ENCODE results near the gene PACSIN1. TPM values are rescaled to one million over a fixed set of nuclear protein-coding genes. Genes with fewer than 3 reads are reported as not detected.

Gene PACSIN1
- total and polyA plus RNA-seq, 10 of the 15 experiments (the other 5 are each of a cell fraction or from before 2014, with no cell fraction given), result 0.50 to 9.4 (median 2.8) TPM

- no TSS peak for BruUV-seq (replicated peaks)
- POLR2A ChIA-PET, result no interaction called here
- H2AFZ ChIP-seq (ENCODE audit: control insufficient read depth, low read depth, low read length), result no peak overlapping the region
- 89% methylated on average over 6 of the region's 6 CpGs for WGBS (ENCODE audit: insufficient coverage, insufficient replicate concordance, low lambda C conversion rate, missing lambda C conversion rate)
- H3K79me2 ChIP-seq (ENCODE audit: control insufficient read depth, insufficient read depth, low read length), result no peaks in the 10 kb centered on the region
- no peaks in the 10 kb centered on the region for H3K9me3 ChIP-seq (replicated peaks; ENCODE audit: control insufficient read depth, insufficient read depth, low read length)
- H3K36me3 ChIP-seq (ENCODE audit: control insufficient read depth in 2 of 2, insufficient read depth in 2 of 2, low read length in 1 of 2), result peaks cover 0 to 8% of the 10 kb centered on the region in 2 experiments; a peak in 3 of 4 replicates
- H3K4me2 ChIP-seq (ENCODE audit: control insufficient read depth, insufficient read depth), result no peak overlapping the region
- peak; percentile 4; the same call in 1 of the 2 replicates for TF ChIP-seq POLR2AphosphoS2 (IDR thresholded peaks at IDR 0.05; ENCODE audit: low read depth, low read length)
- no peak for TF ChIP-seq E2F4 (IDR thresholded peaks at IDR 0.05; ENCODE audit: low read depth, low read length)
- ATAC-seq, result no peak; the same call in 1 of the 3 replicates
- no peak overlapping the region for H3K4me3 ChIP-seq
- no peaks in the 10 kb centered on the region for H3K27me3 ChIP-seq (replicated peaks in 1 of 2; ENCODE audit: control insufficient read depth in 2 of 2, insufficient read depth in 2 of 2, low read length in 1 of 2)
- RAD21 ChIA-PET (ENCODE audit: unreplicated experiment), result no interaction called here
- intact Hi-C loops (cut with micrococcal nuclease; ENCODE audit: unreplicated experiment) (no loop called here), in situ Hi-C loops (cut with MboI) (no loop called here)
- no peaks in the 10 kb centered on the region; the same call in 1 of the 2 replicates for H4K20me1 ChIP-seq (ENCODE audit: control insufficient read depth, insufficient read depth)
- CTCF ChIA-PET, result interaction anchor here (1.3 to 1.4 kb wide), 4 partner anchors 28 to 210 kb away, joined by 4 to 6 read pairs (median 4); partner anchors contain the start of gene BLTP3A
- no peak for DNase-seq (ENCODE audit: low read depth, low spot score)
- H3K9ac ChIP-seq (ENCODE audit: control insufficient read depth, insufficient read depth, low read length), result no peak overlapping the region
- SMC1A ChIA-PET (ENCODE audit: uncharacterized antibody, unreplicated experiment), result interaction anchor here (1.3 kb wide), 2 partner anchors 29 to 121 kb away, joined by 4 read pairs; no protein-coding TSS in a partner anchor
- H3K4me1 ChIP-seq (ENCODE audit: control insufficient read depth, insufficient read depth, low read length), result no peaks in the 10 kb centered on the region
- no peak for FAIRE-seq
- no peak overlapping the region for H3K27ac ChIP-seq (ENCODE audit: control insufficient read depth, insufficient read depth)
Measured at GRCh38 chr6:34580707-34581560, 115.1 kb downstream of the PACSIN1 start.

GRCh38 chr6:34581561-34581920 is 115.7 kb downstream of the PACSIN1 start:
- no peaks in the 10 kb centered on the region for H3K9me3 ChIP-seq (replicated peaks; ENCODE audit: control insufficient read depth, insufficient read depth, low read length)
- CTCF ChIA-PET, result interaction anchor here (1.4 kb wide), 1 partner anchor 29 kb away, joined by 4 read pairs; no protein-coding TSS in a partner anchor
- no peak overlapping the region for H2AFZ ChIP-seq (ENCODE audit: control insufficient read depth, low read depth, low read length)
- peaks cover 5% of the 10 kb centered on the region for H3K4me1 ChIP-seq (ENCODE audit: control insufficient read depth, insufficient read depth, low read length)
- 90% methylated on average over 4 of the region's 4 CpGs for WGBS (ENCODE audit: insufficient coverage, insufficient replicate concordance, low lambda C conversion rate, missing lambda C conversion rate)
- H3K27me3 ChIP-seq (replicated peaks in 1 of 2; ENCODE audit: control insufficient read depth in 2 of 2, insufficient read depth in 2 of 2, low read length in 1 of 2), result no peaks in the 10 kb centered on the region
- POLR2A ChIA-PET, result no interaction called here
- DNase-seq (ENCODE audit: low read depth, low spot score) (no peak), ATAC-seq (no peak), FAIRE-seq (no peak)
- no peak overlapping the region for H3K27ac ChIP-seq (ENCODE audit: control insufficient read depth, insufficient read depth)
- H4K20me1 ChIP-seq (ENCODE audit: control insufficient read depth, insufficient read depth), result peaks cover 3% of the 10 kb centered on the region; the same call in 1 of the 2 replicates
- RAD21 ChIA-PET (ENCODE audit: unreplicated experiment), result no interaction called here
- no TSS peak for BruUV-seq (replicated peaks)
- no peak overlapping the region for H3K9ac ChIP-seq (ENCODE audit: control insufficient read depth, insufficient read depth, low read length)
- peaks cover 0 to 8% of the 10 kb centered on the region in 2 experiments; a peak in 3 of 4 replicates for H3K36me3 ChIP-seq (ENCODE audit: control insufficient read depth in 2 of 2, insufficient read depth in 2 of 2, low read length in 1 of 2)
- H3K4me2 ChIP-seq (ENCODE audit: control insufficient read depth, insufficient read depth), result no peak overlapping the region
- H3K4me3 ChIP-seq, result no peak overlapping the region
- H3K79me2 ChIP-seq (ENCODE audit: control insufficient read depth, insufficient read depth, low read length), result no peaks in the 10 kb centered on the region; the same call in 1 of the 2 replicates
- intact Hi-C loops (cut with micrococcal nuclease; ENCODE audit: unreplicated experiment), result no loop called here
- in situ Hi-C loops (cut with MboI), result no loop called here
- SMC1A ChIA-PET (ENCODE audit: uncharacterized antibody, unreplicated experiment), result interaction anchor here (0.8 kb wide), 1 partner anchor 28 kb away, joined by 3 read pairs; no protein-coding TSS in a partner anchor
- TF ChIP-seq ZNF274 (IDR thresholded peaks at IDR 0.05; ENCODE audit: insufficient read depth, insufficient read length), result no peak
- TF ChIP-seq CHD4 (IDR thresholded peaks at IDR 0.05), result no peak
- TF ChIP-seq PML (IDR thresholded peaks at IDR 0.05; ENCODE audit: low read length), result no peak
- TF ChIP-seq ZNF24 (IDR thresholded peaks at IDR 0.05), result no peak
- TF ChIP-seq NKRF (conservative IDR thresholded peaks at IDR 0.05), result no peak
- TF ChIP-seq ZSCAN29 (IDR thresholded peaks at IDR 0.05), result no peak
- TF ChIP-seq PKNOX1 (IDR thresholded peaks at IDR 0.05), result no peak
- no peak for TF ChIP-seq TAF1 (IDR thresholded peaks at IDR 0.05; ENCODE audit: borderline replicate concordance, low read depth, low read length)
- TF ChIP-seq SMAD1 (IDR thresholded peaks at IDR 0.05; ENCODE audit: low read depth, partially characterized antibody), result no peak
- no peak for TF ChIP-seq POLR2A (IDR thresholded peaks at IDR 0.05; ENCODE audit: low read depth, low read length)
- no peak for TF ChIP-seq KLF5 (IDR thresholded peaks at IDR 0.05; ENCODE audit: partially characterized antibody)

All from GM12878 (cell line).